Endothelial cell of umbilical vein (primary cell): Measurements from ENCODE around the gene PPP1R7. TPM values are rescaled to one million over a fixed set of nuclear protein-coding genes. Genes with fewer than 3 reads are reported as not detected.

Source experiments
- BruUV-seq: library from RNA; stranded (reverse); fragments of 400-500 nt; replicated peaks from 2 replicates; lab custom pipeline; 2021; lab: Mats Ljungman, UMichigan
- CTCF ChIA-PET: fragments of 300-600, 350-600 bp; sonication (Branson Sonifier 250); formaldehyde crosslinking; loops from one replicate; lab custom pipeline; 2021; ENCODE audit warnings: antibody characterized with exemption, inconsistent platforms; lab: Charles Lee
- POLR2A ChIA-PET: fragments of 300-600, 350-600 bp; sonication (Branson Sonifier 250); formaldehyde crosslinking; loops from one replicate; lab custom pipeline; 2021; ENCODE audit warnings: antibody characterized with exemption, inconsistent platforms; lab: Charles Lee
- DNase-seq: peaks from one replicate; pipeline ENCODE4 v3.0.0-alpha.2; 2011; ENCODE audit warnings: low read depth, low spot score
- FAIRE-seq: peaks from 2 replicates; lab custom pipeline; 2011; peaks lifted over from hg19 to GRCh38; lab: Jason Lieb, UNC
- H2AFZ ChIP-seq: 2 replicates; pipeline ENCODE4 v1.6.0; 2012; ENCODE audit warnings: low read depth, low read length, control low read depth, inconsistent platforms
- H3K27ac ChIP-seq: 2 replicates; pipeline ENCODE4 v1.5.1; 2011; ENCODE audit warnings: low read depth, mild to moderate bottlenecking, control low read depth, low read length, moderate library complexity; ENCODE audit not compliant: insufficient read depth
- H3K27me3 ChIP-seq, 2 experiments: 2 replicates each; pipeline versions ENCODE4 v1.6.0 to v1.6.1; 2011; ENCODE audit warnings: low read length in 2 of 2, mixed read lengths in 1 of 2; ENCODE audit not compliant: control insufficient read depth in 2 of 2, insufficient read depth in 2 of 2
- H3K36me3 ChIP-seq, 2 experiments: 2 replicates in 1 of 2; 3 replicates in 1 of 2; pipeline ENCODE4 v1.5.1; 2011; ENCODE audit warnings: low read length in 2 of 2, mild to moderate bottlenecking in 1 of 2, moderate library complexity in 1 of 2; ENCODE audit not compliant: control insufficient read depth in 2 of 2, insufficient read depth in 2 of 2; ENCODE audit errors: extremely low read depth in 1 of 2
- H3K4me1 ChIP-seq: 3 replicates; pipeline ENCODE4 v1.5.1; 2011; ENCODE audit warnings: mild to moderate bottlenecking, low read length; ENCODE audit not compliant: control insufficient read depth, insufficient read depth; ENCODE audit errors: extremely low read depth
- H3K4me2 ChIP-seq: 2 replicates; pipeline ENCODE4 v1.6.1; 2011; ENCODE audit warnings: low read length, control low read depth, mixed read lengths; ENCODE audit not compliant: insufficient read depth
- H3K4me3 ChIP-seq, 3 experiments: fragments of 200-600 bp in 1 of 3; sonication (generic), shearing (Covaris generic) in 1 of 3; replicated peaks in 1 of 3; 2 replicates each; pipeline ENCODE4 v1.5.1; 2011 to 2016; ENCODE audit warnings: control low read depth in 3 of 3, low read length in 3 of 3, mild to moderate bottlenecking in 2 of 3, inconsistent platforms in 1 of 3, low read depth in 1 of 3, moderate library complexity in 1 of 3; ENCODE audit not compliant: insufficient read depth in 1 of 3
- H3K79me2 ChIP-seq: 2 replicates; pipeline ENCODE4 v1.6.0; 2012; ENCODE audit warnings: low read length, inconsistent platforms; ENCODE audit not compliant: control insufficient read depth, insufficient read depth
- H3K9ac ChIP-seq: replicated peaks from 2 replicates; pipeline ENCODE3; 2011; ENCODE audit warnings: low read length, control low read depth; ENCODE audit not compliant: insufficient read depth; ENCODE audit errors: extremely low read depth
- H3K9me1 ChIP-seq: replicated peaks from 3 replicates; pipeline ENCODE4 v1.6.0; 2011; ENCODE audit warnings: mild to moderate bottlenecking, low read length; ENCODE audit not compliant: control insufficient read depth, insufficient read depth; ENCODE audit errors: extremely low read depth
- H3K9me3 ChIP-seq: replicated peaks from 2 replicates; pipeline ENCODE4 v1.5.1; 2012; ENCODE audit warnings: low read length, inconsistent platforms; ENCODE audit not compliant: control insufficient read depth, insufficient read depth
- H4K20me1 ChIP-seq: replicated peaks from 2 replicates; pipeline ENCODE3; 2011; ENCODE audit warnings: mild to moderate bottlenecking, low read length; ENCODE audit not compliant: control insufficient read depth, insufficient read depth; ENCODE audit errors: extremely low read depth
- CTCF ChIP-seq, 2 donors: IDR thresholded peaks; 1 replicate in 1 of 2; 2 replicates in 1 of 2; pipeline ENCODE4 v1.5.1; 2011; ENCODE audit warnings: low read length in 2 of 2, mild to moderate bottlenecking in 2 of 2, moderate library complexity in 2 of 2, control low read depth in 1 of 2, inconsistent platforms in 1 of 2, low read depth in 1 of 2; ENCODE audit not compliant: insufficient read depth in 1 of 2; ENCODE audit errors: extremely low read depth in 1 of 2
- EZH2 ChIP-seq: IDR thresholded peaks from 2 replicates; pipeline ENCODE4 v1.6.1; 2012; ENCODE audit warnings: borderline replicate concordance, low read depth, mild to moderate bottlenecking, moderate library complexity, low read length, inconsistent platforms; ENCODE audit not compliant: severe bottlenecking
- FOS ChIP-seq: IDR thresholded peaks from 2 replicates; pipeline ENCODE4 v1.6.1; 2011; ENCODE audit warnings: mild to moderate bottlenecking, low read length, moderate library complexity, borderline replicate concordance; ENCODE audit not compliant: insufficient read depth
- GATA2 ChIP-seq: IDR thresholded peaks from 2 replicates; pipeline ENCODE4 v1.7.0; 2011; ENCODE audit warnings: low read depth, mild to moderate bottlenecking, moderate library complexity, mixed read lengths, low read length; ENCODE audit not compliant: insufficient read length, insufficient read depth
- JUN ChIP-seq: IDR thresholded peaks from 2 replicates; pipeline ENCODE4 v1.6.1; 2011; ENCODE audit warnings: borderline replicate concordance, low read depth; ENCODE audit not compliant: insufficient read length, insufficient read depth
- MAX ChIP-seq: IDR thresholded peaks from 2 replicates; pipeline ENCODE4 v1.6.1; 2011; ENCODE audit not compliant: insufficient read depth, insufficient read length
- MYC ChIP-seq: IDR thresholded peaks from one replicate; pipeline ENCODE4 v1.6.1; 2011; ENCODE audit warnings: mild to moderate bottlenecking, low read depth, low read length
- POLR2A ChIP-seq: IDR thresholded peaks from 2 replicates; pipeline ENCODE4 v1.6.1; 2012; ENCODE audit warnings: low read depth, mild to moderate bottlenecking, control low read depth, low read length
- POLR2AphosphoS5 ChIP-seq: IDR thresholded peaks from 2 replicates; pipeline ENCODE4 v1.6.1; 2012; ENCODE audit warnings: low read depth, mild to moderate bottlenecking, control low read depth, low read length, moderate library complexity; ENCODE audit not compliant: insufficient read depth
- dilution Hi-C: fragments of 300-500 bp; cut with MboI; formaldehyde crosslinking; loops from one replicate; pipeline ENCODE4 v1.15.0; 2019; ENCODE audit warnings: low sequenced_read_pairs; ENCODE audit not compliant: extremely low pct_ligation_motif_present
- intact Hi-C: fragments of 100-400 bp; cut with micrococcal nuclease; formaldehyde crosslinking; loops from one replicate; pipeline ENCODE4 v1.10.0; 2022
- polyA plus RNA-seq, 4 experiments: library from polyadenylated mRNA; depleted of rRNA in 3 of 4; stranded (reverse) in 3 of 4; unstranded in 1 of 4; fragments of >200 nt; gene quantifications; 2 replicates each; pipeline versions ENCODE4 v1.2.1 to v1.2.3, GENCODE V29; 2011 to 2012; ENCODE audit warnings: missing spikeins in 1 of 4
- total RNA-seq: library from RNA; stranded (reverse); gene quantifications from 2 replicates; pipeline ENCODE4 v1.2.3, GENCODE V29; 2021

PPP1R7 gene
- total and polyA plus RNA-seq, 2 donors (not counting 3 experiments of a cell fraction or from before 2014, with no cell fraction given): 30.3 to 60.8 TPM

GRCh38 chr2:241202268-241202585 lies 52.0 kb downstream of the PPP1R7 start:
- no peaks in the 10 kb centered on the region for H4K20me1 ChIP-seq
- no peak for FAIRE-seq
- no peaks in the 10 kb centered on the region for H3K4me1 ChIP-seq
- H3K36me3 ChIP-seq: no peaks in the 10 kb centered on the region
- BruUV-seq: no TSS peak
- H3K9me3 ChIP-seq: no peaks in the 10 kb centered on the region
- intact Hi-C loops: no loop called here
- no peak overlapping the region for H2AFZ ChIP-seq
- no peak overlapping the region for H3K4me3 ChIP-seq
- no peak for DNase-seq
- H3K4me2 ChIP-seq: no peak overlapping the region
- no peak overlapping the region for H3K27ac ChIP-seq
- H3K79me2 ChIP-seq: no peaks in the 10 kb centered on the region
- ChIA-PET CTCF (no interaction called here), POLR2A (no interaction called here)
- H3K9me1 ChIP-seq: no peaks in the 10 kb centered on the region
- no peak overlapping the region for H3K9ac ChIP-seq
- TF ChIP-seq GATA2 (no peak), MAX (no peak), MYC (no peak), POLR2AphosphoS5 (no peak), FOS (no peak), EZH2 (no peak), JUN (no peak), POLR2A (no peak), CTCF (IDR thresholded peaks at IDR 0.05; ENCODE audit: extremely low read depth in 1 of 2, insufficient read depth in 1 of 2, low read depth in 1 of 2, low read length in 2 of 2) (no peak)
- dilution Hi-C loops: no loop called here
- no peaks in the 10 kb centered on the region for H3K27me3 ChIP-seq
